Hematopoietic multipotent progenitor cell treated with erythropoietin and hydrocortisone succinate and interleukin-3 and kit ligand, for 8 days (in vitro differentiated cells): ENCODE measurements around the gene NAGLU.

Experiments used
- DNase-seq: peaks from one replicate; pipeline ENCODE4 v3.0.0-alpha.2; 2015

NAGLU gene

GRCh38 chr17:42536048-42536371 lies at the start of gene NAGLU:
Gene NAGLU (plus strand): TSS chr17:42536241. CDS start chr17:42536273, 32 bp downstream.
- DNase-seq, result peak; percentile 93

DNA sequence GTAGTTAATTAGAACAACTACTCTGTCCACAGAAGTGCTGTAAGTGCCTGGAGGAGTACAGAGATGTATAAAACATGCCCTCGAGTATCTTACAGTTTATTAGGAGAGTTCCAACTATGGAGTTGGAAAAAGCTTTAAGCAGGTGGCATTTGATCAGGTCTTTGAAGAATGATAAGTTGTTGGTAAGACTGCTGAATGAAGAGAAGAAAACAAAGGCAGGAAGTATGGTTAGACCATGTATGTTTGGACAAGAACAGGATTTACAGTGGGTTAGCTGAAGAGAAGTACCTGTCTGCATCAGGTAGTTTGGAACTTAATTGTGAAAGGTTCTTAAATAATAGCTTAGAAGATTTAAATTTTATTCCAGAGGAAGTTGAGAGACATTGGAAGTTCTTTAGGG lies 48.0 kb upstream of the NAGLU start:
- no peak for DNase-seq

GRCh38 chr17:42493319-42493718 lies 42.7 kb upstream of the NAGLU start:
- DNase-seq, result peak; percentile 77

DNA sequence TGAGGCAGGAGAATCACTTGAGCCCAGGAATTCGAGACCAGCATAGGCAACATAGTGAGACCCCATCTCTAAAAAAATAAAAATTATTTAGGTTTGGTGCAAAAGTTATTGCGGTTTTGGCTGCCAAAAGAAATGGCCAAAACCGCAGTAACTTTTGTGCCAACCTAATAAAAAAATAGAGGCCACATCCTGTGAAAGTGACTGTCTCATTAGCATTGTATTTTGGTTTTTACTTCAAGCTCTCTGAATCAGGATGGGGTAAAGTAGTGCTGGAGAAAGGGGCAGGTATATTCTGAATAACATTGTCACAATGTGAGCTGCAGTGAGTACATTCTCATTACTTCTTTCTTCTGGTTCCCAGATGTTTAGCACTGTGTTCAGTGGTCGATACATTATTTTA lies 41.4 kb upstream of the NAGLU start:
- DNase-seq, result no peak

DNA sequence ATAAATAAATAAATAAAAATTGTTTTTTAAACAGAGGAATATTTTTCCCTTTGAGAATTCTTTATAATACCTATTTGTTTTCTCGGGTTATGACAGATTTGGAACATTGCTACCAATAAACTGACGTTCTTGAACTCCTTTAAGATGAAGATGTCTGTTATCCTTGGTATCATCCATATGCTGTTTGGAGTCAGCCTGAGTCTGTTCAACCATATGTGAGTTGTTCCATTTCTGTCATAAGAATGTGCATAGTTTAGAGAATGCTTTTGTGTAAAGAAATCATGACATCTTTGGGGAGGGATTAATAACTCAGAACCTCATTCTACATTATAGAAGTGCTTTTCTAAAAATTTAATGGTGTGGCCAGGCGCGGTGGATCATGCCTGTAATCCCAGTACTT lies 37.2 kb upstream of the NAGLU start:
- no peak for DNase-seq

DNA sequence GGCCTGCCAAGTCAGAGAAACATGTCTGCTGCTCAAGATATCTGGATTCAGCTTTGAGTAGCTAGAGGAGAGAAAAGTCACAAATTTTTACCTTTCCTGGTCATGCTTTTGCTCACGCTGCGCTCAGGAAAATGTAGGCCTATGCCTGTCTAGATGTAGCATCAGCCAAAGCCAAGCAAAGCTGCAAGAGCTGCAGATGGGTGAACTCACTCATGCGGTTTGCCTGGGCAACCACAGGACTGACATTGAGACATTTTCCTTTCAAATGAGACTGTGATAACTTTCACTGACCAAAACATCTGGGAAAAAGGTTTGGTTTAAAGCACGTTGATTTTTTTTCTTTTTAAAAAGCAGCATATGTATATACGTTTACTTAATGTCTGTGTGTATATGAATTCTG lies 34.0 kb upstream of the NAGLU start:
- DNase-seq, result no peak

- DNase-seq, result no peak
Measured at GRCh38 chr17:42502926-42503325, 33.1 kb upstream of the NAGLU start.

DNA sequence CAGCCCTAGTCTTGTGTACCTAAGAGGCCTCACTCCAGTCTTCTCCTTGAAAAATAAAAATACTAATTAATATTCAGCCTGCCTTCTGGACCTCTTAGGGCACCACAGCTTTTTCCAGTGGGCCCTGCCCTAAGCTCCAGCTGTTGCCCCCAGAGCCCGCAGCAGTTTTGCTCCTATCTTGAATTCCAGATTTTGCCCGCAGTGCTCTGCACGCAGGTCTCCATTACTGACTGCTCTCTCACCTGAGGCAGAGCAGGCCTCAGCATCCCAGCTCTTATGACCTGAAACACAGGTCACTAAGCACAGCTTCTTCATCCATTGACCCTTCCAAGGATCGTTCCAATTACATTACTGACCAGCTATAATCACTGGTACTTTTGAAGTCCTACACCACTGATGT lies 28.4 kb upstream of the NAGLU start:
- DNase-seq, result no peak

DNA sequence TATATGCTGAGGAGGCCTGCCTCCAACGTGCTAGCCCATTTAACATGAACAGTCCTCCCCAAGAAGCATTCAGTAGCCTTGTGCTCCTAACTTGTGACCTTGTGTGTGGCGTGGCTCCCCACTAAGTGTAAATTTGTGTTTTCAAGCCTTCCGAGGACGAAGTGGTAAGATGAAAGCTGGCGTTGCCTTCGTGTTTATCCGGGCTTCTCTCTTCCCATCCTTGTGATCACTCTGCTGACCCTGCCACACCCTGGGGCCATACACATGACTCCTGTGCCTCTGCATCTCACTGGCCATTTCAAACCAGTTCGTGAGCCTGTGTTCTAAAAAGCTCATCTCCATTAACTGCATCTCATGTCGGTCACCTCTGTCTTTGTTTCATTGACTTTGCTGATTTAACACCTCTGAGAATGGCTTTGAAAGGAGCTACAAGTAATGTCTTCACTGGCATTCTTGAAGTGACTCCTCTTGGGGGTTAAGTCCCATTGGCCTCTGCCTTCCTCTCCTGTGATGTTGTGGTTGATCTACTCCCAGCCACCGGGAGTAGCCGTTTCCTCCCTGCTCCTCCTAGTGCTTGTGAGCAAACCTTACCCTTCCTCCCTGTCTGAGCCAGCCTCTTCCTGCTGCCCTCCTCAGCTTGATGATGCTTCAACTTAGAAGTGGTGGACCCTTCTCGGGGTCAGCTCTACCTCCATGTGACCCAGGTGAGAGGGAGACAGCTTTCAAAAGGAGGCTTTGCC lies 27.4 kb upstream of the NAGLU start:
- DNase-seq, result no peak

- no peak for DNase-seq
Measured at GRCh38 chr17:42509409-42509808, 26.6 kb upstream of the NAGLU start.

- no peak for DNase-seq
Measured at GRCh38 chr17:42509841-42510240, 26.2 kb upstream of the NAGLU start.

DNA sequence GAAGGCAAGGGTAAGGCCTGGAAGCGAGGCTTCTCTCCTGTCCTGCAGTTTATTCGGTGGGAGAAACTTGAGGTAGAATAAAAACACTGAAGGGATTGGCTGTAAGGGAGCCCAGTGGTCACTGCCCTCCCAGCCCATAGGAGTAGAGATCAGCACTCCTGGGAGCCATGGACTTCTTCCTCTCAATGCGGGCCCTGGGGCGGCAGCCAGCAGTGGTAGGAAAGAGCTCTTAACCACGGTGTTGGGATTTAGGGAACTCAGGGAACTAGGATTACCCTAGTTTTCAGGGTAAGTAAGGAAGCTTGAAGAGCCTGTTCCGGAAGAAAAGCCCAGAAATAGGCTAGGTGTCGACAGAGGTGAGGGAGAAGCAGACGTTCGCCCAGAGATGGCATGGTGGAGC lies 23.8 kb upstream of the NAGLU start:
- DNase-seq, result no peak

DNA sequence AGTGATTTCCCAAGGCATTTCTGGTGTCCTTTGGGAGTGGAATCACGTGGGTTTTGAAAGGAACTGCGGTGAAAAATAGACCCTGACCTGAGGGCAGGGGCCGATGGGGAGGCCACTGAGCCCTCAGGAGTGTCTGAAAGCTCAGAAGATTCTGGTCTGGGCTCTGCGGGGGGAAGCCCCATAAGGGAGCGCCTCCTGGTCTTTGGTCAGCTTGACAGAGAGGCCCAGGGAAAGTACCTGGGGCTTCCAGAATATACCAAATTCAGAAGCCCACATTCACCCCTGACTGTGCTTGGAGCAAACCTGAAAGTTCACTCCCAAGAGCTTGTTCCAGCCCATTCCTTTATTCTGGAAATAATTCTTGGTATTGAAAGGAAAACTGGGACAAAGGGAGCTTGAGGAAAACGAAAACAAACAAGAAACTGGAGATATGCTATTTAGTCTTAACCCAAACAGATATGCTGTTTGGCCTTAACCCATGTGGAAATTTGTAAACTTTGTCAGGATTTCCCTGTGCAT lies 23.2 kb upstream of the NAGLU start:
- no peak for DNase-seq

DNA sequence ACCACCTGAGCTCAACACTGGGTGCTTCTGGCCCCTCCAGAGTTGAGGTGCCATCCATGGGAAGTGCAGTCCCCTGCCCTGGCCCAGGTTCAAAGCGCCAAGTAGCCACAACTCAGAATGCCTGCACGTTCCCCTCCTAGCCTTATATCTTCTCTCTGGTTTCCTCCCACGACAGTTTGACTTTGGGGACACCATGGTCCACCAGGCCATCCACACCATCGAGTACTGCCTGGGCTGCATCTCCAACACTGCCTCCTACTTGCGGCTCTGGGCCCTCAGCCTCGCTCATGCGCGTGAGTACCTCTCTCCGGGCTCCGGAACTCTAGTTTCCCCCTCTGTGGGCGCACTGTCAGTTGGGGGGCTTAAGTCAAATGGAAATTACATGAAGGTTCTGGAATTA lies 22.4 kb upstream of the NAGLU start:
- DNase-seq, result no peak

GRCh38 chr17:42514279-42514678 lies 21.8 kb upstream of the NAGLU start:
- no peak for DNase-seq

GRCh38 chr17:42514867-42515266 lies 21.2 kb upstream of the NAGLU start:
- DNase-seq, result no peak

DNA sequence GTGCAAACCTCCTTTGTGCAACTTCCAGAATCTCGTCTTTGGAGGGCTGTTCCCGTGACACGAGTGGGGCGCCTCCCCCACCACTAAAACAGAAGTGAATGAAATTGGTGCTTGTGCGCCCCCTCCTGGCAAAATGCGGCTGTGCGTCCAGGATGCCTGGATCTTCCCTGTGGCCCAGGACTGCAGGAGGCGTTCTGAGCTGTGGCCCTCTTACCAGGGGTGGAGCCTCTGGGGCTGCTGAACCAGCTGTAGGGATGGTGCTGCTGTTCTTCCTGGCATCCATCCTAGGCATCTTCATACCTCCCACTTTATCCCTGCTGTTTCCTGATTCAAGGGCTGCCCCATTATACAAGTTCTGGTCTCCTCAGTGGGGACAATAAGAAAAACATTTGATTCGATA lies 18.5 kb upstream of the NAGLU start:
- DNase-seq, result peak; percentile 88

DNA sequence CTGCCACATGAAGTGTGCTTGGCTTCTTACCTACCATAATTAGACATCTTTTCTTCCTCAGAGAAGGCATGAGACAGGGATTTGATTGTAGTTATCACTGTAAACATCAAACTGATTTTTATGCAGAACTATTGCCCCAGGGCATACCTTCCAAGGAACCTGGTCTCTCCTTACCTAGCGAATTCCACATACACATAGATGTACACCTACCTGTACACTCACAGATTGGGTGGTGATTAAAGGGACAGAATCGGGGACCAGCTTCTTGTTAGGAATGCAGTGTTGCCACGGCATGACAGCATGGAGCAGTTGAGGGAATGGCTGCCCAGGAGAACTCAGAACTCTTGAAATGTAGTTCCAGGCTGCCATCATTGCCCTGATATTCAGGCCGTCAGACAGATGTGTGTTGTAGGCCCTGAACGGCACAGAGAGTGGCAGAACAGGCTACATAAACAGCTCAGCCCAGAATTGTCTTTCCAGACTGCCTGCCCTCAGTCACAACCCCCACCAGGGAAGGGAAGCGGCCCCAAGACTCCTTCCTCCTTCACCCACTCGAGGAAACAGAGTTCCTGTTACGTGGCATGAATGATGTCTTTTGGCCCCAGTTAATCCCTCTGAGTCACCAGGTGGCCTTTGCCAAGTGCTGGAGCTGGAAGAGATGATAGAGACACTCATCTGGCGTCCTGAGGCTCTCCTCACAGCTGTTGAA lies 17.8 kb upstream of the NAGLU start:
- DNase-seq, result peak; percentile 92

DNA sequence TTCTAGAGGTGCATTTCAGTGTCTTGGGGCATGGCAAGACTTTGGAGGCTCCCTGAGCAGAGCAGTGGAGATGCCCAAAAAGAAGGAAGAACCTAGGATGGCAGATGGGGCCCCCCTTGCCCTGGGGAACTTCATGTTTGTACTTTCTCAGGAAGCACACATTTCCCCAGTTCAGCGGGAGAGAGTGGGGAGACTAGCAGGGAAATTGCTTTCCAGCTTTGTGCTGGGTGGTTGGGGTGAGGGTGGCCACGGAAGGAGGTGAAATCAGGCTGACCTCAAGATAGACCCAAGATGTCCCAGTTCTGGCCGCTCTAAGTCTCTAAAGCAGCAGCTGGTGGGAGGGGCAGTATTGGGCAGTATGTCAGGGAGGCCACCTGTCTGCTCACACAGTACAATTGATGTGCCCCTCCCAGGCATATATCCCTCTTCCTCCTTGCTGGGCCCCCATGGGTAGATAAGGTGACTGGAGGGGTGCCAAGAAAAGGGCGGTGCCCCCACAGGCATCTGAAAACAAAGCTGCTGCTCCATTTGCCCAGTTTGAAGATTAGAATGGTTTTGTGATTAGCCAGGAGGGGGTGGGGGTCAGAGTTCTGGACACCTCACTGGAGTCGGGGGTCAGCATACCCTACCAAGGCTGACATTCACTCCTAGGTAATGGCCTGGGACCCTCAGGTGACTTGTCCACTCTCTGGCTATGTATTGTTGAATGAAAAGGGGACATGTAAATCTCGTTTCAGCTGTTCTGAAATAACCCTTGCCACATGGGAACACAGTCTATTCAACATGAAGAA lies 17.1 kb upstream of the NAGLU start:
- DNase-seq, result peak; percentile 98

DNA sequence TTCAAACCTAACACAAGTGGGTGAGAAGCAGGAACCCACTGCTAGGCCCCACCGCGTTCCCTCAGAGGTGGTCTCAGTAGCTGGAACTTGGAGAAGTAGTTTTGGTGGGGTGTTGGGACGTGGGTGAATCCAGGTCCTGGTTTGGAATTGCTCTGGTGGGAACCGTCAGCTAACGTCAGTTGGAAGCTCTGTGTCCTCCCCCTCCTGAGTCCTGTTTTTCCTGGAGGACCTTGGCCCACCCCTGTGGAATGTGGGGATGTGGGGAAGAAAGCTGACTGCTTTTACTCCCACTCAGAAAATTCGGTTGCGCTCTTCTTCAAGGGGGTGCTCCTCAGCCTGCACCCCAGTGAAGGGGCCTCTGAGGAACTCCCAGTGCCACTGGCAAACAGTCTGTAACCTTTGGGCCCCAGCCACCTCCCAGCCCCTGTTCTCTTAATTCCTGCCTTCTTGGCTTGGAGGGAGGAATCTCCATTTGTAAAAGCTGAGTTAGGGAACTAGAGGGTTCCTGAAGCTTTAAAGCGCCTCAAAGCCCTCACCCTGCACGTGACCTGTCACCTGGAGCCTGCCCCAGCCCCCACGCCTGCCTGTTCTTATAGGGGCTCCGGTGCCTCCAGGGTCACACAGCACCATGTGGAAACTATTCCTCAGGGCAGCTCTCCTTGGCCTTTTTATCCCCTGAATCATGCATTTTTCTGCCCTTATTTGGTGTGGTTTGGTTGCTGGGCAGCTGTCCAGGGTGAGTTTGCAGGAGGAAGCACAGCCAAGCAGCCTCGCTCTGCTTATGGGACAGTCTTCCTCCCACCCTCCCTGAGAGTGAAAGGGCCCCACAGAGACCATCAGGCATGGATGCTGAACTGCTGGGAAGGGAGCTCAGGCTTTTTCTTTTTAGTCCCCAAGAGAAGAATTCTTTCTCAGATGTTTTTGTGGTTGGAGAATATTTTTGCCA lies 16.2 kb upstream of the NAGLU start:
- DNase-seq, result peak; percentile 62

DNA sequence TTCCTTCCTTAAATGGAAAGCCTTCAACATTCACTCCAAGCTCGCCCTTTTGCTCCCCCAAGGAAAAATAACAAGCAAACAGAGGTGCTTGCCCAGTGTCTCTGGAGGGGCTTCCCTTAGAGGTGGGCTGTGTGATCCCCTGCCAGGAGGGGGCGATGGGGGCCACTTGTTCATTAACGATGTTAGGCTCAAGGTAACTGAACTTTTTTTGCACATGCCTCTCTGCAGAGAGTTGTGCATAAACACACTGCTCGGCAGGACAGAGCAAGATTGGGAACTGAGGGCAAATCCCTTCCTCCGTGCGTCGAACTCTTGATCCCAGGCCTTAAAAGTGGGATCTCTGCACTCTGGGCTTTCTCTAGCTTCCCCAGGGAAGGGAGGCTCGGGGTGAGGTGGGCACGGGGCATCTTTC lies 15.5 kb upstream of the NAGLU start:
- peak; percentile 49 for DNase-seq

DNA sequence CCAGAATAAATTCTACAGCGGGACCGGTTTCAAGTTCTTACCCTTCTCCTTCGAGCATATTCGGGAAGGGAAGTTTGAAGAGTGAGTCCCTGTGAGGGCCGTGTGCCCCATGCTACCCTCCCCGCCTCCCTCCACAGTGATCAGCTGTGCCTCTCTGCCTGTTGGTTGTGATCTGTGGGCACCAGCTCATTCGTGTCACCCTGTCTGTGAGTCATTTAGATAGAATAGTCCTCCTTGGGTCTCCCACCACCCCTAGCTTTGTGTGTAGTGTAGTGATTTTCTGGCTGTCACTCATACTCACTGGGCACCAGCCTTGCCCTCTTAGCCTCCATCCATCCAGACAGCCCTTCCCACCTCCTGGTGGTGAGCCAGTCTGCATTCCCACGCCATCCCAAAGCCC lies 15.0 kb upstream of the NAGLU start:
- no peak for DNase-seq
